ENCODE measurements around the gene AGMAT.

DNA sequence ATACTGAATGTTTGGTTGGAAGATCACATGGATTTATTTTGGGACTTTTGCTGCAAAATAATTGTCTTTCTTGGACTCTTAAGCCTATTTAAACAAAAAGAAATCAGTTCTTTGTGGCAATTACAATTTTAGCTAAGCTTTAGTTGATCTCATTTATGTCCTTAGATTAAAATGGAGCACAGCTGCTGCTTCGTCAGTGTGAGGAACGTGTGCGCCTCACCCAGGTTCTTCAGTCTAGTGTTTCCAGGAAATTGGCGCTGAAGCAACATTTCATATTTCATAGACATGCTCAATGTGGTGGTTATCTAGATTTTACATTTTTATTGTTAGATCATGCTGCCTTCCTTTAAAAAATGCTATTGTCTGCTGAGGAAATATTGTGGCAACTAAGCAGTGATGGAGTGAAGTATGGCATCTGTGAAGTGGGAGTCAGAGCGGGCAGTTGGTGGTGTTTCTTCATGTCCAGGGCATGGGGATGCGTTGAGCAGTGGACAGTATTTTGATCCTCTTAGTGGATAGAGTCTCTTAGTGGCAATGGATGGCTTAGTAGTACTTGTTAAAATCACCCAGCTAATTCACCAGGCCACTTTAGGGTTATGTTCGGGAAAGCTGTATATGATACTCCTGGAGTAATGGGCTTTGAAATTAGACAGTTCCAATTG is 38.0 kb upstream of the AGMAT start:
- TF ChIP-seq, protein P1, sequence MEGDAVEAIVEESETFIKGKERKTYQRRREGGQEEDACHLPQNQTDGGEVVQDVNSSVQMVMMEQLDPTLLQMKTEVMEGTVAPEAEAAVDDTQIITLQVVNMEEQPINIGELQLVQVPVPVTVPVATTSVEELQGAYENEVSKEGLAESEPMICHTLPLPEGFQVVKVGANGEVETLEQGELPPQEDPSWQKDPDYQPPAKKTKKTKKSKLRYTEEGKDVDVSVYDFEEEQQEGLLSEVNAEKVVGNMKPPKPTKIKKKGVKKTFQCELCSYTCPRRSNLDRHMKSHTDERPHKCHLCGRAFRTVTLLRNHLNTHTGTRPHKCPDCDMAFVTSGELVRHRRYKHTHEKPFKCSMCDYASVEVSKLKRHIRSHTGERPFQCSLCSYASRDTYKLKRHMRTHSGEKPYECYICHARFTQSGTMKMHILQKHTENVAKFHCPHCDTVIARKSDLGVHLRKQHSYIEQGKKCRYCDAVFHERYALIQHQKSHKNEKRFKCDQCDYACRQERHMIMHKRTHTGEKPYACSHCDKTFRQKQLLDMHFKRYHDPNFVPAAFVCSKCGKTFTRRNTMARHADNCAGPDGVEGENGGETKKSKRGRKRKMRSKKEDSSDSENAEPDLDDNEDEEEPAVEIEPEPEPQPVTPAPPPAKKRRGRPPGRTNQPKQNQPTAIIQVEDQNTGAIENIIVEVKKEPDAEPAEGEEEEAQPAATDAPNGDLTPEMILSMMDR (IDR thresholded peaks at IDR 0.05): no peak
- TF ChIP-seq EZH2 (IDR thresholded peaks at IDR 0.05; ENCODE audit: borderline replicate concordance, insufficient read depth, low read depth, low read length, poor library complexity, severe bottlenecking): no peak

All from B cell (primary cell).